NCI-H1694 treated with DMSO at 0.1 percent for 48 hours (cell line): ENCODE measurements around the gene VWA3A.
"Not testable (repeated sequence)": the region's sequence is repeated elsewhere in the genome, so short reads cannot be mapped to it uniquely, and the experiment has no call there.

Experiments used
- DNase-seq: peaks from one replicate; lab custom pipeline; 2025; lab: John Stamatoyannopoulos, UW

Gene VWA3A

GRCh38 chr16:22183335-22183734 is 91.0 kb downstream of the VWA3A start:
- DNase-seq = no peak

GRCh38 chr16:22183901-22184614 is 91.7 kb downstream of the VWA3A start:
- DNase-seq = no peak

- DNase-seq = no peak
Measured at GRCh38 chr16:22184615-22184968, 92.3 kb downstream of the VWA3A start.

- DNase-seq = no peak
Measured at GRCh38 chr16:22186517-22186916, 94.2 kb downstream of the VWA3A start.

GRCh38 chr16:22188267-22188594 is 95.9 kb downstream of the VWA3A start:
- no peak for DNase-seq

- DNase-seq = peak; percentile 56
Measured at GRCh38 chr16:22188595-22189442, 96.5 kb downstream of the VWA3A start.

- DNase-seq = no peak
Measured at GRCh38 chr16:22189473-22190080, 97.2 kb downstream of the VWA3A start.

GRCh38 chr16:22190081-22190775 is 97.9 kb downstream of the VWA3A start:
- peak; percentile 97 for DNase-seq

GRCh38 chr16:22190776-22191531 is 98.6 kb downstream of the VWA3A start:
- DNase-seq = peak; percentile 97

- DNase-seq = no peak
Measured at GRCh38 chr16:22191532-22192260, 99.4 kb downstream of the VWA3A start.

- no peak for DNase-seq
Measured at GRCh38 chr16:22192261-22193062, 100.1 kb downstream of the VWA3A start.

GRCh38 chr16:22193063-22193411 is 100.7 kb downstream of the VWA3A start:
- no peak for DNase-seq

GRCh38 chr16:22194707-22195444 is 102.5 kb downstream of the VWA3A start:
- DNase-seq = no peak

GRCh38 chr16:22195445-22195694 is 103.0 kb downstream of the VWA3A start:
- no peak for DNase-seq

GRCh38 chr16:22195695-22196558 is 103.6 kb downstream of the VWA3A start:
- peak; percentile 86 for DNase-seq

- not testable (repeated sequence) for DNase-seq
Measured at GRCh38 chr16:22196559-22197168, 104.3 kb downstream of the VWA3A start.

- DNase-seq = no peak
Measured at GRCh38 chr16:22198547-22199293, 106.4 kb downstream of the VWA3A start.

GRCh38 chr16:22202261-22202637 is 109.9 kb downstream of the VWA3A start:
- no peak for DNase-seq
